HEK293 (cell line): ENCODE results near the gene SP3.

ENCODE experiments used
- CTCF ChIA-PET: fragments of 350-600 bp; formaldehyde crosslinking; extraction: SDS; loops from one replicate; lab custom pipeline; 2021; ENCODE audit warnings: antibody characterized with exemption; lab: Yijun Ruan, JAX
- POLR2A ChIA-PET: fragments of 300-600 bp; formaldehyde crosslinking; extraction: SDS; loops from one replicate; lab custom pipeline; 2020; ENCODE audit warnings: antibody characterized with exemption, inconsistent platforms; lab: Yijun Ruan, JAX
- H3K27ac ChIP-seq: fragments of 200-500 bp; sonication (Bioruptor generic); 2 replicates; pipeline ENCODE4 v1.5.1; 2014; ENCODE audit warnings: low read depth, low read length, control low read depth, inconsistent platforms; ENCODE audit errors: extremely low read depth
- H3K36me3 ChIP-seq, 2 experiments: fragments of 200-500 bp in 1 of 2; sonication (Bioruptor generic) in 1 of 2; 1 replicate in 1 of 2; 2 replicates in 1 of 2; pipeline ENCODE4 v1.5.1; 2014 to 2017; ENCODE audit warnings: inconsistent platforms in 2 of 2, low read length in 2 of 2; ENCODE audit not compliant: control insufficient read depth in 2 of 2, insufficient read depth in 1 of 2
- H3K4me1 ChIP-seq: fragments of 200-500 bp; sonication (Bioruptor generic); 2 replicates; pipeline ENCODE4 v1.5.1; 2014; ENCODE audit warnings: mild to moderate bottlenecking, low read length, inconsistent platforms; ENCODE audit not compliant: control insufficient read depth, insufficient read depth
- H3K4me3 ChIP-seq: 2 replicates; pipeline ENCODE4 v1.5.1; 2011; ENCODE audit warnings: low read depth, mild to moderate bottlenecking, control low read depth, low read length, moderate library complexity
- H3K9me3 ChIP-seq: fragments of 200-500 bp; sonication (Bioruptor generic); 2 replicates; pipeline ENCODE4 v1.5.1; 2014; ENCODE audit warnings: low read depth, low read length, inconsistent platforms; ENCODE audit not compliant: control insufficient read depth, insufficient read depth
- BCL11A ChIP-seq: fragments of 450-650 bp; formaldehyde crosslinking; IDR thresholded peaks from 2 replicates; pipeline ENCODE4 v1.5.1; 2016; ENCODE audit warnings: low read depth, missing biosample characterization, missing genetic modification characterization
- GLIS1 ChIP-seq: fragments of 450-650 bp; formaldehyde crosslinking; IDR thresholded peaks from 2 replicates; pipeline ENCODE4 v1.5.1; 2016; ENCODE audit warnings: missing biosample characterization, missing genetic modification characterization
- IKZF3 ChIP-seq: fragments of 450-650 bp; IDR thresholded peaks from 2 replicates; pipeline ENCODE4 v1.5.0; 2018; ENCODE audit warnings: missing biosample characterization, mild to moderate bottlenecking, missing genetic modification characterization, moderate library complexity
- OSR2 ChIP-seq: fragments of 450-650 bp; formaldehyde crosslinking; IDR thresholded peaks from 2 replicates; pipeline ENCODE4 v1.5.1; 2016; ENCODE audit warnings: missing biosample characterization, missing genetic modification characterization
- SALL2 ChIP-seq: fragments of 450-650 bp; formaldehyde crosslinking; IDR thresholded peaks from 2 replicates; pipeline ENCODE4 v1.5.0; 2017; ENCODE audit warnings: missing biosample characterization, mild to moderate bottlenecking, missing genetic modification characterization, borderline replicate concordance
- SP3 ChIP-seq: fragments of 450-650 bp; formaldehyde crosslinking; IDR thresholded peaks from 2 replicates; pipeline ENCODE4 v1.5.1; 2016; ENCODE audit warnings: missing biosample characterization, missing genetic modification characterization
- YY1 ChIP-seq: fragments of 450-650 bp; formaldehyde crosslinking; IDR thresholded peaks from 2 replicates; pipeline ENCODE4 v1.5.1; 2018; ENCODE audit warnings: missing biosample characterization, missing genetic modification characterization
- YY2 ChIP-seq: fragments of 450-650 bp; formaldehyde crosslinking; IDR thresholded peaks from 2 replicates; pipeline ENCODE4 v1.5.1; 2016; ENCODE audit warnings: missing biosample characterization, missing genetic modification characterization
- ZNF391 ChIP-seq: fragments of 450-650 bp; formaldehyde crosslinking; IDR thresholded peaks from 2 replicates; pipeline ENCODE4 v1.5.1; 2016; ENCODE audit warnings: low read depth, missing biosample characterization, missing genetic modification characterization, borderline replicate concordance
- ZNF473 ChIP-seq: fragments of 450-650 bp; formaldehyde crosslinking; IDR thresholded peaks from 2 replicates; pipeline ENCODE4 v1.5.1; 2017; ENCODE audit warnings: missing biosample characterization, missing genetic modification characterization
- ZNF549 ChIP-seq: fragments of 450-650 bp; IDR thresholded peaks from 2 replicates; pipeline ENCODE4 v1.5.1; 2018; ENCODE audit warnings: missing biosample characterization, missing genetic modification characterization, mild to moderate bottlenecking, inconsistent platforms, moderate library complexity
- ZNF558 ChIP-seq: fragments of 450-650 bp; formaldehyde crosslinking; IDR thresholded peaks from 2 replicates; pipeline ENCODE4 v1.5.1; 2016; ENCODE audit warnings: missing biosample characterization, missing genetic modification characterization
- ZNF560 ChIP-seq: fragments of 450-650 bp; formaldehyde crosslinking; IDR thresholded peaks from 2 replicates; pipeline ENCODE4 v1.5.1; 2017; ENCODE audit warnings: missing biosample characterization, missing genetic modification characterization, borderline replicate concordance
- ZNF624 ChIP-seq: fragments of 450-650 bp; formaldehyde crosslinking; IDR thresholded peaks from 2 replicates; pipeline ENCODE4 v1.5.1; 2017; ENCODE audit warnings: missing biosample characterization, missing genetic modification characterization
- ZNF677 ChIP-seq: fragments of 450-650 bp; IDR thresholded peaks from 2 replicates; pipeline ENCODE4 v1.5.0; 2018; ENCODE audit warnings: missing biosample characterization, mild to moderate bottlenecking, missing genetic modification characterization, moderate library complexity
- ZNF747 ChIP-seq: fragments of 450-650 bp; formaldehyde crosslinking; IDR thresholded peaks from 2 replicates; pipeline ENCODE4 v1.5.1; 2016; ENCODE audit warnings: missing biosample characterization, missing genetic modification characterization
- ZNF777 ChIP-seq: fragments of 450-650 bp; formaldehyde crosslinking; IDR thresholded peaks from 2 replicates; pipeline ENCODE4 v1.5.1; 2017; ENCODE audit warnings: missing biosample characterization, missing genetic modification characterization, borderline replicate concordance
- ZNF791 ChIP-seq: fragments of 450-650 bp; formaldehyde crosslinking; IDR thresholded peaks from 2 replicates; pipeline ENCODE4 v1.5.1; 2016; ENCODE audit warnings: missing biosample characterization, missing genetic modification characterization
- ZNF837 ChIP-seq: fragments of 450-650 bp; formaldehyde crosslinking; IDR thresholded peaks from 2 replicates; pipeline ENCODE4 v1.5.1; 2016; ENCODE audit warnings: missing biosample characterization, missing genetic modification characterization
- ZSCAN30 ChIP-seq: fragments of 450-650 bp; IDR thresholded peaks from 2 replicates; pipeline ENCODE4 v1.5.1; 2018; ENCODE audit warnings: missing biosample characterization, mild to moderate bottlenecking, missing genetic modification characterization, moderate library complexity
- TF ChIP-seq, protein P1 (sequence below): fragments of 450-650 bp; formaldehyde crosslinking; IDR thresholded peaks from 2 replicates; pipeline ENCODE4 v1.5.1; 2016; ENCODE audit warnings: missing biosample characterization, missing genetic modification characterization
- TF ChIP-seq, protein P2 (sequence below): fragments of 450-650 bp; formaldehyde crosslinking; IDR thresholded peaks from 2 replicates; pipeline ENCODE4 v1.5.1; 2017; ENCODE audit warnings: missing biosample characterization, missing genetic modification characterization
- TF ChIP-seq, protein P3 (sequence below): fragments of 450-650 bp; formaldehyde crosslinking; IDR thresholded peaks from 2 replicates; pipeline ENCODE4 v1.5.1; 2016; ENCODE audit warnings: missing biosample characterization, missing genetic modification characterization
- TF ChIP-seq, protein P4 (sequence below): fragments of 450-650 bp; formaldehyde crosslinking; conservative IDR thresholded peaks from 2 replicates; pipeline ENCODE4 v1.5.1; 2016; ENCODE audit warnings: low read depth, missing biosample characterization, missing genetic modification characterization
- TF ChIP-seq, protein P5 (sequence below): fragments of 450-650 bp; formaldehyde crosslinking; IDR thresholded peaks from 2 replicates; pipeline ENCODE4 v1.5.1; 2016; ENCODE audit warnings: missing biosample characterization, missing genetic modification characterization
- TF ChIP-seq, protein P6 (sequence below): sonication (generic); formaldehyde crosslinking; IDR thresholded peaks from 2 replicates; pipeline ENCODE4 v1.8.1; 2022; ENCODE audit warnings: mild to moderate bottlenecking, moderate library complexity, missing genetic modification reagents

The SP3 gene

DNA sequence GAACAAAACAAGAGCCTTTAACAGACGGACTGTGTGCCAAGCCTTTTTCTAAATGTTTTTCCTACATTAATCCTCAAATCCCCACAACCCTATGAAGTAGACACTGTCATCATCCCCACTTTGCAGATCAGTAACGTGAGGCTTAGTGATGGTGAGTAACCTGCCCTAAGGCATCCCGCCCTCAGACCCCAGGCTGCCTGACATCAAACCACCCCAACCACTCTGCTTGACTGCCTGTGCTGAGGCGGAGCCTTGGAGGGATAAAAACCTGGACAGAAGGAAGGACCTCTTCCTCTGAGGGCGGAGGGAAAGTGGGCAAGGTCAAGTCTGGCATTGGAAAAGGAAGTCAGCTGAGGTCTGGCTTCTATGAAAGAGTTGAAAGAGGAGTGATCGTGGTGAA lies 104.6 kb downstream of the SP3 start:
- H3K9me3 ChIP-seq = no peaks in the 10 kb centered on the region
- ChIA-PET POLR2A (no interaction called here), CTCF (no interaction called here)
- H3K4me3 ChIP-seq = no peak overlapping the region
- TF ChIP-seq OSR2 (no peak), SP3 (tag by site-specific recombination) (no peak), ZNF473 (no peak), BCL11A (tag by site-specific recombination) (no peak), YY1 (tag by site-specific recombination) (no peak), SALL2 (tag by site-specific recombination) (no peak), ZNF549 (tag by site-specific recombination) (no peak), ZNF391 (tag by site-specific recombination) (no peak), YY2 (tag by site-specific recombination) (no peak), ZNF791 (tag by site-specific recombination) (no peak), ZNF558 (tag by site-specific recombination) (no peak), ZNF677 (no peak), ZNF777 (tag by site-specific recombination) (no peak), ZNF560 (tag by site-specific recombination) (no peak), ZSCAN30 (no peak)
- TF ChIP-seq, protein P1, sequence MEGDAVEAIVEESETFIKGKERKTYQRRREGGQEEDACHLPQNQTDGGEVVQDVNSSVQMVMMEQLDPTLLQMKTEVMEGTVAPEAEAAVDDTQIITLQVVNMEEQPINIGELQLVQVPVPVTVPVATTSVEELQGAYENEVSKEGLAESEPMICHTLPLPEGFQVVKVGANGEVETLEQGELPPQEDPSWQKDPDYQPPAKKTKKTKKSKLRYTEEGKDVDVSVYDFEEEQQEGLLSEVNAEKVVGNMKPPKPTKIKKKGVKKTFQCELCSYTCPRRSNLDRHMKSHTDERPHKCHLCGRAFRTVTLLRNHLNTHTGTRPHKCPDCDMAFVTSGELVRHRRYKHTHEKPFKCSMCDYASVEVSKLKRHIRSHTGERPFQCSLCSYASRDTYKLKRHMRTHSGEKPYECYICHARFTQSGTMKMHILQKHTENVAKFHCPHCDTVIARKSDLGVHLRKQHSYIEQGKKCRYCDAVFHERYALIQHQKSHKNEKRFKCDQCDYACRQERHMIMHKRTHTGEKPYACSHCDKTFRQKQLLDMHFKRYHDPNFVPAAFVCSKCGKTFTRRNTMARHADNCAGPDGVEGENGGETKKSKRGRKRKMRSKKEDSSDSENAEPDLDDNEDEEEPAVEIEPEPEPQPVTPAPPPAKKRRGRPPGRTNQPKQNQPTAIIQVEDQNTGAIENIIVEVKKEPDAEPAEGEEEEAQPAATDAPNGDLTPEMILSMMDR (tag by site-specific recombination) = no peak
- TF ChIP-seq, protein P2, sequence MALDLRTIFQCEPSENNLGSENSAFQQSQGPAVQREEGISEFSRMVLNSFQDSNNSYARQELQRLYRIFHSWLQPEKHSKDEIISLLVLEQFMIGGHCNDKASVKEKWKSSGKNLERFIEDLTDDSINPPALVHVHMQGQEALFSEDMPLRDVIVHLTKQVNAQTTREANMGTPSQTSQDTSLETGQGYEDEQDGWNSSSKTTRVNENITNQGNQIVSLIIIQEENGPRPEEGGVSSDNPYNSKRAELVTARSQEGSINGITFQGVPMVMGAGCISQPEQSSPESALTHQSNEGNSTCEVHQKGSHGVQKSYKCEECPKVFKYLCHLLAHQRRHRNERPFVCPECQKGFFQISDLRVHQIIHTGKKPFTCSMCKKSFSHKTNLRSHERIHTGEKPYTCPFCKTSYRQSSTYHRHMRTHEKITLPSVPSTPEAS = no peak
- TF ChIP-seq, protein P3, sequence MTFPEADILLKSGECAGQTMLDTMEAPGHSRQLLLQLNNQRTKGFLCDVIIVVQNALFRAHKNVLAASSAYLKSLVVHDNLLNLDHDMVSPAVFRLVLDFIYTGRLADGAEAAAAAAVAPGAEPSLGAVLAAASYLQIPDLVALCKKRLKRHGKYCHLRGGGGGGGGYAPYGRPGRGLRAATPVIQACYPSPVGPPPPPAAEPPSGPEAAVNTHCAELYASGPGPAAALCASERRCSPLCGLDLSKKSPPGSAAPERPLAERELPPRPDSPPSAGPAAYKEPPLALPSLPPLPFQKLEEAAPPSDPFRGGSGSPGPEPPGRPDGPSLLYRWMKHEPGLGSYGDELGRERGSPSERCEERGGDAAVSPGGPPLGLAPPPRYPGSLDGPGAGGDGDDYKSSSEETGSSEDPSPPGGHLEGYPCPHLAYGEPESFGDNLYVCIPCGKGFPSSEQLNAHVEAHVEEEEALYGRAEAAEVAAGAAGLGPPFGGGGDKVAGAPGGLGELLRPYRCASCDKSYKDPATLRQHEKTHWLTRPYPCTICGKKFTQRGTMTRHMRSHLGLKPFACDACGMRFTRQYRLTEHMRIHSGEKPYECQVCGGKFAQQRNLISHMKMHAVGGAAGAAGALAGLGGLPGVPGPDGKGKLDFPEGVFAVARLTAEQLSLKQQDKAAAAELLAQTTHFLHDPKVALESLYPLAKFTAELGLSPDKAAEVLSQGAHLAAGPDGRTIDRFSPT (tag by site-specific recombination) = no peak
- H3K27ac ChIP-seq = no peak overlapping the region
- no peaks in the 10 kb centered on the region for H3K4me1 ChIP-seq
- H3K36me3 ChIP-seq = no peaks in the 10 kb centered on the region

DNA sequence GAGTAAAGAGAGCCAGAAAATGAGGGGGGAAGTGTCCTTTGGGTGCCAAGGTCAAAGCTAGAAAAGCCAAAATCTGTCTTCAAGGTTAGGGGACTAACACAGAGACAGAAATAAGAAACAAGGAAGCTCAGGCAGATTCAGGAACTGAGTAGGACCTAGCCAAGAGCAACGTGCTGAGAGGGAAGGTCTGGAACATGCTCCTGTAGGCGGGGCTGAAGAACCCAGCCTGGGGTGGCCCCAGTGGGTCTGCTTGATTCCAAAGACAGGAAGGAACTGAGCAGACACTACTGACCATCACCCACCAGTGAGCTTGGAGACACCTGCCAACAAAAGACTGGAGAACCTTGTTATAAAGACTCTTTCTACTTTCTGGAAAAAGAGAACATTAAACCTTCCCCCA lies 105.1 kb downstream of the SP3 start:
- ChIA-PET CTCF (no interaction called here), POLR2A (no interaction called here)
- Histone ChIP-seq H3K27ac (no peak overlapping the region), H3K9me3 (no peaks in the 10 kb centered on the region), H3K4me3 (no peak overlapping the region), H3K4me1 (no peaks in the 10 kb centered on the region), H3K36me3 (no peaks in the 10 kb centered on the region)
- TF ChIP-seq, protein P4, sequence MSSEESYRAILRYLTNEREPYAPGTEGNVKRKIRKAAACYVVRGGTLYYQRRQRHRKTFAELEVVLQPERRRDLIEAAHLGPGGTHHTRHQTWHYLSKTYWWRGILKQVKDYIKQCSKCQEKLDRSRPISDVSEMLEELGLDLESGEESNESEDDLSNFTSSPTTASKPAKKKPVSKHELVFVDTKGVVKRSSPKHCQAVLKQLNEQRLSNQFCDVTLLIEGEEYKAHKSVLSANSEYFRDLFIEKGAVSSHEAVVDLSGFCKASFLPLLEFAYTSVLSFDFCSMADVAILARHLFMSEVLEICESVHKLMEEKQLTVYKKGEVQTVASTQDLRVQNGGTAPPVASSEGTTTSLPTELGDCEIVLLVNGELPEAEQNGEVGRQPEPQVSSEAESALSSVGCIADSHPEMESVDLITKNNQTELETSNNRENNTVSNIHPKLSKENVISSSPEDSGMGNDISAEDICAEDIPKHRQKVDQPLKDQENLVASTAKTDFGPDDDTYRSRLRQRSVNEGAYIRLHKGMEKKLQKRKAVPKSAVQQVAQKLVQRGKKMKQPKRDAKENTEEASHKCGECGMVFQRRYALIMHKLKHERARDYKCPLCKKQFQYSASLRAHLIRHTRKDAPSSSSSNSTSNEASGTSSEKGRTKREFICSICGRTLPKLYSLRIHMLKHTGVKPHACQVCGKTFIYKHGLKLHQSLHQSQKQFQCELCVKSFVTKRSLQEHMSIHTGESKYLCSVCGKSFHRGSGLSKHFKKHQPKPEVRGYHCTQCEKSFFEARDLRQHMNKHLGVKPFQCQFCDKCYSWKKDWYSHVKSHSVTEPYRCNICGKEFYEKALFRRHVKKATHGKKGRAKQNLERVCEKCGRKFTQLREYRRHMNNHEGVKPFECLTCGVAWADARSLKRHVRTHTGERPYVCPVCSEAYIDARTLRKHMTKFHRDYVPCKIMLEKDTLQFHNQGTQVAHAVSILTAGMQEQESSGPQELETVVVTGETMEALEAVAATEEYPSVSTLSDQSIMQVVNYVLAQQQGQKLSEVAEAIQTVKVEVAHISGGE (tag by site-specific recombination) = no peak
- TF ChIP-seq ZNF624 (tag by site-specific recombination) (no peak), IKZF3 (no peak), GLIS1 (tag by site-specific recombination) (no peak), YY1 (tag by site-specific recombination) (no peak), ZNF837 (tag by site-specific recombination) (no peak), ZNF747 (tag by site-specific recombination) (no peak)
- TF ChIP-seq, protein P5, sequence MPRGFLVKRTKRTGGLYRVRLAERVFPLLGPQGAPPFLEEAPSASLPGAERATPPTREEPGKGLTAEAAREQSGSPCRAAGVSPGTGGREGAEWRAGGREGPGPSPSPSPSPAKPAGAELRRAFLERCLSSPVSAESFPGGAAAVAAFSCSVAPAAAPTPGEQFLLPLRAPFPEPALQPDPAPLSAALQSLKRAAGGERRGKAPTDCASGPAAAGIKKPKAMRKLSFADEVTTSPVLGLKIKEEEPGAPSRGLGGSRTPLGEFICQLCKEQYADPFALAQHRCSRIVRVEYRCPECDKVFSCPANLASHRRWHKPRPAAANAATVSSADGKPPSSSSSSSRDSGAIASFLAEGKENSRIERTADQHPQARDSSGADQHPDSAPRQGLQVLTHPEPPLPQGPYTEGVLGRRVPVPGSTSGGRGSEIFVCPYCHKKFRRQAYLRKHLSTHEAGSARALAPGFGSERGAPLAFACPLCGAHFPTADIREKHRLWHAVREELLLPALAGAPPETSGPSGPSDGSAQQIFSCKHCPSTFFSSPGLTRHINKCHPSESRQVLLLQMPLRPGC (tag by site-specific recombination) = no peak
- TF ChIP-seq, protein P6, sequence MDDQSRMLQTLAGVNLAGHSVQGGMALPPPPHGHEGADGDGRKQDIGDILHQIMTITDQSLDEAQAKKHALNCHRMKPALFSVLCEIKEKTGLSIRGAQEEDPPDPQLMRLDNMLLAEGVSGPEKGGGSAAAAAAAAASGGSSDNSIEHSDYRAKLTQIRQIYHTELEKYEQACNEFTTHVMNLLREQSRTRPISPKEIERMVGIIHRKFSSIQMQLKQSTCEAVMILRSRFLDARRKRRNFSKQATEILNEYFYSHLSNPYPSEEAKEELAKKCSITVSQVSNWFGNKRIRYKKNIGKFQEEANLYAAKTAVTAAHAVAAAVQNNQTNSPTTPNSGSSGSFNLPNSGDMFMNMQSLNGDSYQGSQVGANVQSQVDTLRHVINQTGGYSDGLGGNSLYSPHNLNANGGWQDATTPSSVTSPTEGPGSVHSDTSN (CRISPR knock-in tag) = no peak
